GM12891 (cell line): ENCODE data around the gene BMP5.

Source experiments
- POLR2A ChIP-seq: IDR thresholded peaks from 2 replicates; pipeline ENCODE4 v1.6.1; 2011; ENCODE audit warnings: low read depth, low read length, control low read depth
- POU2F2 ChIP-seq: IDR thresholded peaks from 2 replicates; pipeline ENCODE4 v1.6.1; 2011; ENCODE audit warnings: low read depth, mild to moderate bottlenecking, control low read depth, low read length, moderate library complexity

- TF ChIP-seq POLR2A = no peak
- no peak for TF ChIP-seq POU2F2
Observed at GRCh38 chr6:55776113-55776512, 99.3 kb downstream of the BMP5 start.
